Stimulated activated CD4-positive, alpha-beta T cell treated with anti-CD3 and anti-CD28 coated beads, Interleukin-1b, Interleukin-23, amount 100 ng/mL, for 48 hours (primary cell): Measurements from ENCODE around the gene SORCS2.
"Not testable (repeated sequence)": the region's sequence is repeated elsewhere in the genome, so short reads cannot be mapped to it uniquely, and the experiment has no call there.

ENCODE experiments used
- DNase-seq: peaks from one replicate; pipeline ENCODE4 v3.0.0-alpha.2; 2020

The SORCS2 gene

GRCh38 chr4:7573576-7574091 lies 381.3 kb downstream of the SORCS2 start:
- no peak for DNase-seq

GRCh38 chr4:7574287-7575014 lies 382.1 kb downstream of the SORCS2 start:
- DNase-seq = no peak

- no peak for DNase-seq
Measured at GRCh38 chr4:7575426-7575825, 383.1 kb downstream of the SORCS2 start.

GRCh38 chr4:7577361-7578039 lies 385.2 kb downstream of the SORCS2 start:
- not testable (repeated sequence) for DNase-seq

- no peak for DNase-seq
Measured at GRCh38 chr4:7581477-7581876, 389.1 kb downstream of the SORCS2 start.

GRCh38 chr4:7582313-7583097 lies 390.2 kb downstream of the SORCS2 start:
- no peak for DNase-seq

- no peak for DNase-seq
Measured at GRCh38 chr4:7584098-7584497, 391.8 kb downstream of the SORCS2 start.

GRCh38 chr4:7584606-7585159 lies 392.3 kb downstream of the SORCS2 start:
- no peak for DNase-seq

GRCh38 chr4:7585768-7586167 lies 393.4 kb downstream of the SORCS2 start:
- no peak for DNase-seq

GRCh38 chr4:7587433-7588405 lies 395.4 kb downstream of the SORCS2 start:
- no peak for DNase-seq

GRCh38 chr4:7590189-7590588 lies 397.9 kb downstream of the SORCS2 start:
- no peak for DNase-seq

GRCh38 chr4:7590899-7591298 lies 398.6 kb downstream of the SORCS2 start:
- DNase-seq = no peak

GRCh38 chr4:7591409-7592053 lies 399.2 kb downstream of the SORCS2 start:
- DNase-seq = no peak

GRCh38 chr4:7593646-7594412 lies 401.5 kb downstream of the SORCS2 start:
- no peak for DNase-seq

- no peak for DNase-seq
Measured at GRCh38 chr4:7595934-7596461, 403.7 kb downstream of the SORCS2 start.

GRCh38 chr4:7596918-7597606 lies 404.7 kb downstream of the SORCS2 start:
- no peak for DNase-seq

GRCh38 chr4:7598939-7599790 lies 406.8 kb downstream of the SORCS2 start:
- DNase-seq = no peak

GRCh38 chr4:7600247-7600646 lies 407.9 kb downstream of the SORCS2 start:
- no peak for DNase-seq

GRCh38 chr4:7602166-7602565 lies 409.8 kb downstream of the SORCS2 start:
- DNase-seq = not testable (repeated sequence)
